ENCODE measurements around the gene PHACTR2. TPM values are rescaled to one million over a fixed set of nuclear protein-coding genes. Genes with fewer than 3 reads are reported as not detected.

Gene PHACTR2
- total RNA-seq, 1 experiment from 2014 or later, result 10.2 TPM

DNA sequence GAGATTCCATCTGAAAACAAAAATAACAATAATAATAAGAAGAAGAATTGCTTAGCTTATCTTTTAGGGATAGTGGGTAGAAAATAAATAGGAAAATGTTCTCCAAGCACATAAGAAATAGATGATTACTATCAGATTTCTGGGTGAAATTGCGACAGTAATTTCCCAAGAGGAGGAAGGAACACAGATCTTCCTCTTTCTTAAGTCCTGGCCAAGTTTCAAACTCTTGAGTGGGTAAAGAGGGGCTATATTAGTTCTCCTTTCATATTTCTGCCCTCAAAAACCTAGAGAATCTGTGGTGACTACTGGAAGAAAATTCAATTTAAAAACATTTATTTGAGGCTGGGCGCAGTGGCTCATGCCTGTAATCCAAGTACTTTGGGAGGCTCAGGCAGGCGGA is 63.7 kb downstream of the PHACTR2 start:
- DNase-seq (ENCODE audit: low spot score), result no peak

DNA sequence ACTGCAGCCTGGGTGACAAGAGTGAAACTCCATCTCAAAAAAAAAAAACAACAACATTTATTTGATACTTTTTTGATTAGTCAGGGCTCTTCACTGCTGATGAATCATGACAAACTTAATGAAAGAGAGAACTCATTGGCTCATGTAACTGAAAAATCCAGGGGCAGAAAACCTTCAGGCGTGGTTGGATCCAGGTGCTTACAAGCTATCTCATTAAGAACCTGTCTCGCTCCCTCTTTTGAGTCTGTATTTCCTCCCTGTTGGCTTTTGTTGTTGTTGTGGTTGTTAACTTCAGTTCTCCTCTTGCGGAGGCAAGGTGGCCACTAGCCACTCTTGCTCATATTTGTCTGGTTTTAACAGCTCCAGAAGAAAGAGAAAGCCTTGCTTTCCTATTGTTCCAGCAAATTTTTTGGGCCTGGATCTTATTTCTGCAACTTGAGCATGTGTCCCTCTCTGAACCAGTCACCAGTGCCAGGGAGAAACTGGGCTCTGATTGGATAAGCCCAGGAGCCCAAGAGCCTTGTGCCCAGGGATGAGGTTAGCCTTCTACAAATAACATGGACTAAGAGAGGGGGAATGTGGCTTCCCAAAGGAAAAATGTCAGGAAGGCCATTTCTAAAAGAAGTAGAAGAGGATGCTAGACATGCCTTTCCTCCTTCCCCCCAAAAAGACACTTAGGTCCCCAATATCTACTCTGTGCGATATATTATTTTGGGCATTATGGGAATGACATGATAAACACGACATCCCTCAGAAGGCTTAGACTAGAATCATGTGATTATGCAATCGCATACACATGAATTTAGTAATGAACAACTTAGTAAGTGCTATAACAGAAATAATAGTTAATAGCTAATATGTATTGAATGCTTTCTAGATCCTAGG is 64.5 kb downstream of the PHACTR2 start:
- DNase-seq (ENCODE audit: low spot score), result no peak

DNA sequence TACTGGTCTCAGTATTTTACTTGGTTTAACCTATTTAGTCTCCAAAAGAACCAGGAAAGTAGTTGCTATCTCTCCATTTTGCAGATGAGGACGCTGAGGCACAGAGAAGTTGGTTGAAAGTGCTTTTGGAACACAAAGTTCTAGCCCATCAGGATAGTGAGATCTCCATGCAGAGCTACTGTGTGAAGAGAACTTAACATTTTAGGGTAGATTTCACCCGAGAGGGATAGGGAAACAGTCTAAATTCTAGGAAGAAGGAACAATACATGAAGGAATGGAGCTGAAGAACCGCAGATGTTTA is 65.1 kb downstream of the PHACTR2 start:
- DNase-seq (ENCODE audit: low spot score), result no peak

DNA sequence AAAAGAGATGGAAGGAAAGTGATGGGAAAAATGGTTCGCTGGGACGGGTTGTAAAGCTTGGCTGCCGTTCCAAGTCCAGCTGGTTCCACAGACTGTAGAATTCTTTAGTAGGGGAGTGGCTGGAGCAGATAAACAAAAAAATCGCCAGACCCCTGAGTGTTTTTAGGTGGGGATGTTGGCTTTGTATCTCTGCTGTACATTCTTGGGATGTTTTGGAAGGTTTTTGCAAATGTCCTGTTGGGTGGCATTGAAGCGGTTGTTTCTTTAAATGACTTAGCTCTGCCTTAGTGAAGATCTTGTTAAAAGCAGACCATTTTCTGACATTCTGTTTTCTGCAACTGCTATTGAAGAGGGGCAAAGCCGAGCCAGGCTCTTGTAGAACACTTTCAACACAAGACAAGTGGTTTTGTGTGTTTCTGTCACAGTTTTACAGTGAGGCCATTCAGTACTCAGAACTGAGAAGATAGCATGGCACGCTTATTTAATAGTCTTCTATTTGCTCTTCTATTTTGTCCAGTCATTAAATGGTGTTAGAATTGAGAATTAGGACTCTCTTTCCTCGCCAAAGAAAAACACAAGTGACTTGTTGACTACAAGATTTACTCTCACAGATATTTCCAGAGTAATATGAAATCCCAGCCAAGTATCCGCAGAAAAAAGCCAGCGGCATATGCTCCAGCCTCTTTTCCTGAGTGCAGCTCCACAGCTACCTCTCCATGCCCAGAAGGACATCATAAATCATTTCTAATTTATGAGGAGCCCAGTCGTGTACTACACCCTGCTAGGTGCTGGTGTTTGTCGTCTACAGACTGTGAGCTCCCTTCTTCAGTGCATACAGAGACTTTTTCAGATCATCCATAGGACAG is 65.8 kb downstream of the PHACTR2 start:
- peak; percentile 54 for DNase-seq (ENCODE audit: low spot score)

DNA sequence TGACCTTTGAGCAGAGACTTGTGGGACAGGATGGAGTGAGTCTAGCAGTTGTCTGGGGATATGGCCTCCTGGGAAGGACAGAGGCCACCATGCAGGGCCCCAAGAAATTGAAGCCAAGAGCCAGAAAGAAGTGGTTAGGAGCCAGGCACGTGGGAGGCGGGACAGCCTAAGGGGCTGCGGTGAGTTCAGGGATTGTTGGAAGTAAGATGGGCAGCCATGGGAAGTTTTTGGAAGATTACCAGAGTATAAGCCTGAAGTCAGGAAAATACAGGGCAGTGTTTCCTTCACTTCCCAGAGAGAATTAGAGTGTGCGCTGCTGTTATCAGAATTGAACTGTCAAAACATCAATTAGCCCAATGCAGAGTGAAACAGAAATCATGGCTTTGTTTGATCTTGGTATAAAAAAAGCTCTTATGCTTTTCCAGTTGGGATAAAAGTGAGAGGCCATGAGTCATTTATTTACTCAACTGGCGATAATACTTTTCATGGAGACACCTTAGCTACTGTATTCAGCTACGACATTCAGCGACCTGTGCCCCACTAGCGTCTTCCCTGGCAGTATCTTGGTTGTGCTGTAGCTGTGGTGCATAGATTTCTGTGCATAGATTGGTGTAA is 66.9 kb downstream of the PHACTR2 start:
- peak; percentile 84 for DNase-seq (ENCODE audit: low spot score)

DNA sequence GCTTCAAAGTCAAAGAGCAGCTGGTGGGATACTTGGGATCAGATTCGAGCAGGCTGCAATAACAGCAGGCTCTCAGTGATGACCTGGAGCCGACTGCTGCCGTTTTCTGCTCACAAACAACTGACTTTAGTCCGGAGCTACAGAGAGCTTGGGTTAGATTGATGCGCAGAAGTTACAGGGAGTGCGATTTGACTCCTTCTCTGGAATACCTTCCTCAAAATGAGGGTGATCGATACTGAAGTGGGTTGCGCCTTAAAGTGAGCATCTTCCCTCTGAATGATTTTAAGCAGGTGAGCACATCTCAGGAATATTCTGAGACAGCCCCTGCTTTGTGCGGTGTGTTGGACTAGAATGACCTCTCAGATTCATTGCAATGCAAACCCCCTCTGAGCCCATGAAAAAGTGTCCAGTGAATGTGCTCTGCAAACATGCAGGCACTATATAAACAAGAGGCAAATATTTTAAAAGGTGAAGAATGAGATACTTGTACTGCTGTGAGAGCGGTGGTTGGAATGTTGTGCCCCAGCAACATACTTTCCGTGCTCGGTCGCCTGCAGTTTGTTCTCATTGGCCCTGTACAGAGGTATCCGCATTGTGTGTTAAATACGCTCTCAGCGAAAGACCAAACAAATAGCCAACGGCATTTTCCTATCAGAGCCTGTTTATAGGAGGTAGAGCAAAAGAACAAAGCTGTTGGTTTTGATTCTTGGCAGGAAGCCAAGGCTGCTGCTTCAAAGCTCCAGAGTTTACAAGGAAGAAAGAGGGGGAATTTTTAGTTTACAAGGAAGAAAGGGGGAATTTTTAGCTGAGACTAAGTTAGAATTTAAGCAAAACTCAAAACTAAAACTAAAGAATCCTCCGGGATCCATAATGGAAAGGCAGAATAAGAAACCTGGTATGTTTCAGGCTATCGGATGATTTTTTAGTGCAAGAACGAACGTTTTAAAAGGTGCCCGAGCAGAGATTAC is 67.7 kb downstream of the PHACTR2 start:
- peak; percentile 90 for DNase-seq (ENCODE audit: low spot score)

DNA sequence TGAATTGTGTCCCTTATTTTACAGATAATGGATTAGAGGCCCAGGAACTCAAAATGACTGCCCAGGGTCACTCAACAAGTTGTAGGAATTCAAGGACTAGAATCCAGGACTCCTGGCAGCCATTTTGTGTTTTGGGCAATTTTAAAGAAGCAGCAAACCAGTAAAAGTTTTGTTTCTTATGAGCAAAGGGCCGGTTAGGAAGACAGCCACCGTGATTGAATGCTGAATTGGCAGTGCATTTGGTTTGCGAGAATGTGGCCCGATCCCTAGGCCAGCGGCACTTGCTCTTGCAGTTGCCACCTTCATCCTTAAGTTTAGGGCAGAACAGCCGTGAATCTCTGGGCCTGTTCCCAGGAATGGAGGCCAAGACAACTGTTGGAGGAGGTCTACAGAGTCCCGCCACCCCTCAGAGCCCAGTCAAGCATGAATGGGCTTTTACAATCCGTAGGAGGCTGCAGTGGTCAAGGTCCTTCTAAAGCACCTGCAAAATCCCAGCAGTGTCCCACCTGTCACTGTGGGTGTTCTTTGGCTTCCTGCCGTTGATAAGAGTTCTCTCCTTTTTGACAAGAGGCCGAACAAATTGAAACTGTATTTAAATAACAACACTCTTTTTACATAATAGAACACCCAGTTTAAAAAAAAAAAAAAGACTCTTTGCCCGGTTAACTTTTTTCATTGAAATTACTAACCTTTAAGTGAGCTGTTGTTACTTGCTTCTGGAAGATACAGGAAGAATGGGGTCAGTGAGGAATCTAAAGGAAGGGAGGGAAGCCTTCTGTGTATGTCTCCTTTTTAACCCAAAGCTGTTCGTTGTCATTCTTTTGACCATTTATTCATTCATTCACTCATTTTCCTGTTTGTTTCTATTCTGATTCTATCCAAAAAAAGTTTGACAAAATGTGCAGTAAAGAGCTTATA is 68.7 kb downstream of the PHACTR2 start:
- no peak for DNase-seq (ENCODE audit: low spot score)

DNA sequence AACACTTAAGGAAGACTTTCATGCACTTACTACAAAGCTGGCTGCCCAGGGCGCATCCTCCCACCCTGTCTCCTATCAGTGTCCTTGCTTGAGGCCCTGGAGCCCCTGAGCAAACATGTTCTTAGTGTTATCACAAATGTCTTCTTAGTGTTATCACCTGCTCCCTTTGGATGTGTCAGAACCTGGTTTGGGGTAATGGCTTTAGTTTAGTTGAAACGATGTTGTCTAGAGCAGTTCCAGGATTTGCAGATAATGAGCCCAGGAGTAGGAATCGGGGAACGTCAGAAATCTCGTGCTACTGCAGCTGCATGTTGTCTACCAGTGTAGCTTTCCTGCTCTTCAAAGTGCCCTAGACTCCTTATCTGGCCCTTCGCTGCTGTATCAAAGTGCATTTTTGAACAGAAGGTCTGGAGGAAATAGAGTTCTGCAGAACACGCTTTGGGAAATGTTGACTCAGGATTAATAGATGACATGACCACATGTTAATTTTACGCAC is 69.6 kb downstream of the PHACTR2 start:
- DNase-seq (ENCODE audit: low spot score), result no peak

DNA sequence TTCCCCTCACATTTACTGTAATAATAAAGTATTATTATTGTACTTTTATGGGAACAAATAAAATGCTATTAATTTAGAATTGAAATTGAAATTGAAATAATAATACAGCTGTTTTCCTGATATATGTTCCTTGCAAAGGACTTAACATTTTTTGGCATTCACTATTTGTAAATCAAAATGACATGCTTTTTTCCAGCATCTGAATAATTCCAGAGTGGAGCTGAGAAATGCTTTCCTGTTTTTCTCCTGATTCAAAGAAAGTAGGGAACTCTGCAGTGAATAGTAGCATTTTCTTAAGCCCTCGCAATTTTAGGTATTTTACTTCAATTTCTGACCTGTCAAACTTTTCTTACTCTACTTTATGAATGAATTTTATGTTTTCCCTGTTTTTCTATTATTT is 72.1 kb downstream of the PHACTR2 start:
- no peak for DNase-seq (ENCODE audit: low spot score)

DNA sequence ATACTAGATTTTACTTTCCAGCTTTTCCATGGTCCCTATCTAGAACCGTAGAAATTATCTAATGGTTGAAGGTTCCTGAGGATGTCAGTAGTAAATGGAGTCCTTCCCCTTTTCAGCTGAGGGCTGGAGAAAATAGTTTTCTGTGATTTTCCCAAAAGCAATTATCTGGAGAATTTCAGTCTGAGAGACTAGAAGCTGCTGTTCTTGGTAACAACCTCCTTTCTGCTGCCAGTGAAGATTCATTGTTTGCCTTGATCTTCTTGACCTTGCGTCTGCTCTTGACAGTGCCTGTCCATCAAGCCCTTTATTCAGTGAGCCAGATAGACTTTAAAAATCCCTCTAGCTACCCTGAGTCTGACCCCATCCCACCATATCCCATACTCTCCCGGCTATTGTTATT is 73.1 kb downstream of the PHACTR2 start:
- no peak for DNase-seq (ENCODE audit: low spot score)

DNA sequence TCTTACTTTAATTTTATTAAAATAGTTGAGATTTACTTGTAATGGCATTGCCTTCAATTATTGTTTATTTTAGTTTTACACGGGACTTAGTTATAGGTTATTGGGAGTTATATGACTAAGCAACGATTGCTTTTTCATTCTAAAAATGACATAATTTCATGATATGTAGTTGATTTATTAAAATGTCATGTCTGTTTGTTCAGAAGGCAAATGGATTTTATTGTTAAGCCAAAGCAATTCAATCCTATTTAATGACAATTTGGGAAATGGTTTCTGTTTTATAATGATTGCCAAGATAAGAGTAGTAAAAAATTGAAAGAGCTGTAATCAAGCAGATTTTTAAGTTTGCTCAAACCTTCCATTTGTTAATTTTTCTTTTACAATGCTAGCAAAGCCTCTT is 74.7 kb downstream of the PHACTR2 start:
- DNase-seq (ENCODE audit: low spot score), result no peak

DNA sequence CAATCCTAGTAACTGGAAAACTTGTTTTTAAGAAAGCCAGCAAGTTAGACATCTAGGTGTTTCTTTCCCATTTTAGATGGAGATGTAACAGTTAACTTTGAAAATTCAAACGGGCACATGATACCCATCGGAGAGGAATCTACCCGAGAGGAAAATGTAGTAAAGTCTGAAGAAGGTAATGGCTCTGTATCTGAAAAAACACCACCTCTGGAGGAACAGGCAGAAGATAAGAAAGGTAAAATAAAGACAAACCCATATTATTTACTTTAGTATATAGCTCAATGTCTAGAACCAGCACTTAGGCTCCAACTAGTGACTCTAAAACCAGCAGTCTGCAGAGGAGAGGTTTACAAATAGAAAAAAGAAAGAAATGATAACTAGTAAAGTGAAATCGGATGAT is 75.9 kb downstream of the PHACTR2 start:
- DNase-seq (ENCODE audit: low spot score), result no peak

DNA sequence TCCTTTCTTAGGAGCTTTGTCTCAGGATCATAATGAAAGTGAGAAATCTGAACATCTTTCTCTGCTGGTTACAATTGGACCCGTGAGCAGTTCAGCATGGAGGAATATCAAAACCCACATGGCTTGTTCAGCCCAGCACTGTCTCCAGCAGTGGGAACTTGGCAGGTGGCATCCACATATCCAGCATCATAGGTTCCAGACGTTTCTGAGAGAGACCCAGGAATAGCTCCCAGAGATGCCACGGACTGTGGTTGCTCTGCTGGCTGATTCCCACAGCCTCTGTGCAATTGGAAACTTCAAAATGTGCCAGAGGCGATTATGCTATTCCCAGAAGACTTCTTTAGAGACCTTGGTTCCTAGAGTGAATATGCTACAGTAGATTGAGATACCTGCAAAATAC is 76.4 kb downstream of the PHACTR2 start:
- DNase-seq (ENCODE audit: low spot score), result no peak

DNA sequence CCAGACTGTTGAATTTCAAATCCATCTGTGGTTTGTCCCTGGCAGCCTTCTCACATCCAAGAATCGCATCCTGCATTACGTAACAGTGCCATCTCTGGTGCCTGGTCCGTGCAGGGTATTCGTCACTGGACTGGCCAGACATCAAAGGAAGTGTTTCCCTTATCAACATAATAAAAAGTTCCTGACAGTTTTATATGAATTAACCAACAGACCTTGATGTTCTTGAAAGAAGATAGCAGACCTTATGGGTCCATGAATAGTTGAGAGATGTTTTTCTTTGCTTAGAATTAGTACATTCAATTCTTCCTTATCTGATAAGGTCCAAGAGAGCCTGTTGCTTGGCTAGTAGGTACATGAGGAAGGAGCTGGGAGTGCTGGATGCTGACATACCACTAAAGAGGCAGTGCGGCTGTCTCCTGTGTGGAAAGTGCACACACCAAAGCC is 77.6 kb downstream of the PHACTR2 start:
- DNase-seq (ENCODE audit: low spot score), result peak; percentile 60

DNA sequence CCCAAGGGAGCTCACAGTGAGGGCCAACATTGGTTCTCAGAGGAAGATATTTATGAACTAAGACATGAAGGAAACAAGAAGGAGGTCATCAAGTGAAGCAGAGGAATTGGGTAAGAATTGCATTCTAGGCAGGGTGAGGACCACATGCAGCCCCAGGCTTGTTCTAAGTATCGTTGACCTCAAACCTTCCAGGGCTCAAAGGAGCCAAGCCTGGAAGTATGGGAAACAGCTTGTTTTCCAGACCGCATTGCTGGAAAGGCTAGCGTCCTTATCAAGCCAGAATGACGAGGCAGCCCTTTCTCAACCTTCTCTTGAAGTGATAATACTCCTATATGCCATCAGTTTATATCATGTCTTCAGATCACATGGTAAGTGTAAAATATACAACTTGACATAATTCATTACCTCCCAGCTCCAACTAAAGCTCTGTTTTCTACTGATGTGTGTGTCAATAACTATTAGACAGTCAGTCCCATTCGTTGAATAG is 79.6 kb downstream of the PHACTR2 start:
- no peak for DNase-seq (ENCODE audit: low spot score)

DNA sequence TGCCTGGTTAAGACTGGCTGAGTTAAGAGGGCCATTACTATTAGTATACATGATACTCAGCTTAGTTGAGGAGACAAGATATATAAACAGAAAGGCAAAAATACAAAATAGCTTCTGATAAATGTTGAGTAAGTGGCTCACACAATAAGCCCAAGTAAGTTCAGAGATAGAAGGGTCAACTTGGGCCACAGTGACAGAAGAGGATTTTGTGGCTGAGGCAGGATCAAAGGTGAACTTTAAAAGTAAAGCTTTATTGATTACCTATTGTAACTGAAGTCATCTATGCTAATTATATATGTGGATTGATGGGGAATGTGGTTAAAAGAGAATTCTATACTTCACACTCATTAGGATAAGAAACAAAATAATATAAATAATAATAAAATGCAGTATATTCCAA is 80.8 kb downstream of the PHACTR2 start:
- no peak for DNase-seq (ENCODE audit: low spot score)

DNA sequence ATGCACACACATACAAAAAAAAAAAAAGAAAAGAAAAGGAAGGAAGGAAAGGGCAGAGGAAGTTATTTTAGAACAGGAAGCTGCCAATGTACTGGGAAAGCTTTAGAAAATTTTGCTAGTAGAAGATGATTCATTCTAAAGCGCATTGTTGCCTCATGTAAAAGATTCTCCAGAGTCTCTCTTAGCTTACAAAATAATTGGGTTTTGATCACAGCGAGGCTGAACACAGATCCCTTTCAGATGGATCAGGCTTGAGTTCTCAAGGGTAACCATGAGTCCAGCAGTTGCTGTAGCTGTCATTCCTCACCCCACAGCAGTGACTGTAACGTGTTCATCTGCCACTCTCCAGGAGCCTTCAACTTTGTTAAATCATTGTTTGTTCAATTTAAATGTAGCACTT is 81.9 kb downstream of the PHACTR2 start:
- no peak for DNase-seq (ENCODE audit: low spot score)

DNA sequence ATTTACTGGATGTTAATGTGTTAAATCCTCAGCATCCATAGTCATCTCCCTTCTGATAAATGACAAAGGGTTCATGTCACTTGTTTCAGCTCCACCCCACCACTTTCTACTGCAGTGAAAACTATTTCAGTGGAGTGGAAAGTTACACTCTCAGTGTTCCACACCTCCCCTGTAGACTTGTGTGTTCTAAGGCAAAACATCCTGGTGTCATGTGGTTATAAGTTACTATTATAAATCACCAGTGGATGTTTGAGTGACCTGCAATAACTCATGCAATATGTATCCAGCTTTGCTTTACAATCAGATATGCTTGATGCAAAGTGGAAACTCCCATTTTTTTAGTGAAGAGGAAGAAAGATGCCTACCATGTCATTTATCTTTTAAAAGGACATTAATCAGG is 83.3 kb downstream of the PHACTR2 start:
- DNase-seq (ENCODE audit: low spot score), result no peak

DNA sequence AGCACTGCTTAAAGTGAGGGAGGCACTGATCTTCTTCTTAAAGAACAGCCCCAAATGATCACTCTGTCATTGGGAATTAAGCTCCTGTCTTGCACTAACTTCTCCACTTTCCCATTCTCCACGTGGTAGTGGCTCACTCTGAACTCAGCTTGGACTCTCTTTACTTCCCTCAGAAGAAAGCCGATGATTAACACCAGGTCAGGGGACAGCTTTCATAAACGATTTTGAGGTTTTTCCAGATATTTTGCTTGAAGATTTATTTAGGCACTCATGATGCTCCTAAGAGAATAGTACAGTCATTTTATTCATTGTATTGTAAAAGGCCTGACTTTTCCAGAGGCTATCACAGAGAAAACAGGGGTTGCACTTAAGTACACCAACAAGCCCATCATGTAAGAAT is 84.4 kb downstream of the PHACTR2 start:
- DNase-seq (ENCODE audit: low spot score), result no peak

All from HT-29 (cell line).